ENCODE data around the gene ULK4.
"Not testable (repeated sequence)": the region's sequence is repeated elsewhere in the genome, so short reads cannot be mapped to it uniquely, and the experiment has no call there.

The ULK4 gene

GRCh38 chr3:41853540-41854196, 108.2 kb downstream of the ULK4 start:
- H3K27me3 ChIP-seq, result no peaks in the 10 kb centered on the region
- H3K4me1 ChIP-seq (ENCODE audit: control insufficient read depth in 1 of 2, insufficient read depth in 1 of 2, low read depth in 1 of 2, low read length in 1 of 2), result no peaks in the 10 kb centered on the region
- no peak overlapping the region for H3K4me3 ChIP-seq (ENCODE audit: low read depth in 1 of 2, low read length in 1 of 2)
- H3K27ac ChIP-seq, result no peak overlapping the region
- TF ChIP-seq CTCF (IDR thresholded peaks at IDR 0.05), result no peak
- no peaks in the 10 kb centered on the region for H3K9me3 ChIP-seq
- H3K36me3 ChIP-seq, result no peaks in the 10 kb centered on the region

DNA sequence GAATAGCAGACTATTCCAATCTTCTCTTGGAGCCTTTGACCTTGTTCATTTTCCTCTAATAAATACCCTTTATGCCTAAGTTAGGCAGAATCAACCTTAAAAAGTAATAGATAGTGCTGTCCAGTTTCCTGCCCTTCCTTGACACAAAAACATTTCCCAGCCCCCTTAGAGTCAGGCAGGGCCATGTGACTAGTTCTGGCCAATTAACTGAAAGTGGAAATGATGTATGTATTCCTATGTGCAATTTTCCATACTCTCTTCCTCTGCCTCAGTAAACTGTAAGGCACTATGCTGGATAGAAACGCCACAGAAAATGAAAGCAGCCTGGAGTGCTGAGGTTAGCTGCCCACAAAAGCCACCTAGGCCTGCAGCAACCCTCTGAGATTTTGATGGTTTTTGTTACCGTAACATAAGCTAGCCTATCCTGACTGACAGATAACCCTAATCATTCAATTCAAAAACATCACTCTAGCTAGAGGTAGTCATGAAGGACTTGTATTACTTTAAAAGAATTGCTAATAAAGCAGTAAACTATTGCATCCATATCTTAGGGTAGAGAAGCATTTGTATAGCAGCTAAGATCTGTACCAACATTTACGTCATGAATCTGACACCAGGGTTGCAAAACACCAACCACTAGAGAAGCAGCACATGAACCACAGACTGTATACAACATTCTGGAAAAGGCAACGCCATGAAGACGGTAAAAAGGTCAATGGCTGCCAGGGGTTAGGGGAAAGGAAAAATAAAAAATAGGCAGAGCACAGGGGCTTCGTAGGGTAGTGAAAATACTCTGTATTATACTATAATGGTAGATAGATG, 112.9 kb downstream of the ULK4 start:
- Histone ChIP-seq H3K4me1 (ENCODE audit: control insufficient read depth in 1 of 2, insufficient read depth in 1 of 2, low read depth in 1 of 2, low read length in 1 of 2) (no peaks in the 10 kb centered on the region), H3K9me3 (no peaks in the 10 kb centered on the region), H3K27me3 (no peaks in the 10 kb centered on the region), H3K27ac (no peak overlapping the region), H3K36me3 (no peaks in the 10 kb centered on the region), H3K4me3 (ENCODE audit: low read depth in 1 of 2, low read length in 1 of 2) (no peak overlapping the region)
- no peak for TF ChIP-seq CTCF (IDR thresholded peaks at IDR 0.05)

- Histone ChIP-seq H3K4me3 (ENCODE audit: low read depth in 1 of 2, low read length in 1 of 2) (no peak overlapping the region), H3K4me1 (ENCODE audit: control insufficient read depth in 1 of 2, insufficient read depth in 1 of 2, low read depth in 1 of 2, low read length in 1 of 2) (no peaks in the 10 kb centered on the region), H3K36me3 (no peaks in the 10 kb centered on the region), H3K27ac (no peak overlapping the region), H3K9me3 (no peaks in the 10 kb centered on the region), H3K27me3 (no peaks in the 10 kb centered on the region)
- TF ChIP-seq CTCF (IDR thresholded peaks at IDR 0.05), result no peak
These were observed 114.2 kb downstream of the ULK4 start for GRCh38 chr3:41847679-41848078.

DNA sequence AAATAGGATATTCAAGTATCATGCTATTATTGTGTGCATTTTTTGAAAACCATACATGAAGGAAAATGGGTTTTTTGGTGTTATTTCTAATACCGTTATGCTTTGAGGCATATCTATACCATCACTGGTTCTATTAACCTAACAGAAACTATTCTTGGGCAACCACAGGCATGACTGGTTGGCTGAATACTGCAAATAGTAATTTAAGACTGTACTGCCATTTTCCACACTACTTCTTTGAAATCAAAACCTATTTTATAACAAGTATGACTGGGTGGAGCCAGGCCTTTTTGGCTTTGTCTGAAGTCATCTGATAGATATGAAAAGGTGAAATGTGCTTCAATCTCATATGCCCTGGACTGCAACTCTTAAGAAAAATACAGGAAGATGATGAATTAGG, 115.1 kb downstream of the ULK4 start:
- Histone ChIP-seq H3K27me3 (no peaks in the 10 kb centered on the region), H3K27ac (no peak overlapping the region), H3K9me3 (no peaks in the 10 kb centered on the region), H3K36me3 (no peaks in the 10 kb centered on the region), H3K4me1 (ENCODE audit: control insufficient read depth in 1 of 2, insufficient read depth in 1 of 2, low read depth in 1 of 2, low read length in 1 of 2) (no peaks in the 10 kb centered on the region), H3K4me3 (ENCODE audit: low read depth in 1 of 2, low read length in 1 of 2) (no peak overlapping the region)
- TF ChIP-seq CTCF (IDR thresholded peaks at IDR 0.05), result no peak

GRCh38 chr3:41845826-41846225, 116.1 kb downstream of the ULK4 start:
- TF ChIP-seq CTCF (IDR thresholded peaks at IDR 0.05), result no peak
- Histone ChIP-seq H3K4me1 (ENCODE audit: control insufficient read depth in 1 of 2, insufficient read depth in 1 of 2, low read depth in 1 of 2, low read length in 1 of 2) (no peaks in the 10 kb centered on the region), H3K4me3 (ENCODE audit: low read depth in 1 of 2, low read length in 1 of 2) (no peak overlapping the region), H3K27me3 (no peaks in the 10 kb centered on the region), H3K9me3 (no peaks in the 10 kb centered on the region), H3K36me3 (no peaks in the 10 kb centered on the region), H3K27ac (no peak overlapping the region)

GRCh38 chr3:41844256-41844655, 117.6 kb downstream of the ULK4 start:
- H3K4me1 ChIP-seq (ENCODE audit: control insufficient read depth in 1 of 2, insufficient read depth in 1 of 2, low read depth in 1 of 2, low read length in 1 of 2); H3K27me3 ChIP-seq; H3K36me3 ChIP-seq; H3K27ac ChIP-seq; H3K4me3 ChIP-seq (ENCODE audit: low read depth in 1 of 2, low read length in 1 of 2); H3K9me3 ChIP-seq: not testable (repeated sequence)

DNA sequence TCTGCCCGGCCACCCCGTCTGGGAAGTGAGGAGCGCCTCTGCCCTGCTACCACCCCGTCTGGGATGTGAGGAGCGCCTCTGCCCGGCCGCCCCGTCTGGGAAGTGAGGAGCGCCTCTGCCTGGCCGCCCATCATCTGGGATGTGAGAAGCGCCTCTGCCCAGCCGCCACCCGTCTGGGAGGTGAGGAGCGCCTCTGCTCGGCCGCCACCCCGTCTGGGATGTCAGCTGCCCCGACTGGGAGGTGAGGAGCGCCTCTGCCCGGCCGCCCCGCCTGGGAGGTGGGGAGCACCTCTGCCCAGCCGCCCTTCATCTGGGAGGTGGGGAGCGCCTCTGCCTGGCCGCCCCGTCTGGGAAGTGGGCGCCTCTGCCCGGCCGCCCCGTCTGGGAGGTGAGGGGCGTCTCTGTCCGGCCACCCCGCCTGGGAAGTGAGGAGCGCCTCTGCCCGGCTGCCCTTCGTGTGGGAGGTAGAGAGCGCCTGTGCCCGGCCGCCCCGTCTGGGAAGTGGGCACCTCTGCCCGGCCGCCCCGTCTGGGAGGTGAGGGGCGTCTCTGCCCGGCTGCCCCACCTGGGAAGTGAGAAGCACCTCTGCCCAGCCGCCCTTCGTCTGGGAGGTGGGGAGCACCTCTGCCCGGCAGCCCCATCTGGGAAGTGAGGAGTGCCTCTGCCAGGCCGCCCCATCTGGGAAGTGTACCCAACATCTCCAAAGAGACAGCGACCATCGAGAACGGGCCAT, 120.8 kb downstream of the ULK4 start:
- H3K4me1 ChIP-seq (ENCODE audit: control insufficient read depth in 1 of 2, insufficient read depth in 1 of 2, low read depth in 1 of 2, low read length in 1 of 2); H3K27ac ChIP-seq; H3K36me3 ChIP-seq; H3K9me3 ChIP-seq; H3K27me3 ChIP-seq; H3K4me3 ChIP-seq (ENCODE audit: low read depth in 1 of 2, low read length in 1 of 2): not testable (repeated sequence)

All from neutrophil (primary cell).